PFSK-1 (cell line): ENCODE measurements around the gene CXXC1.

ENCODE experiments used
- FOXP2 ChIP-seq: optimal IDR thresholded peaks from 2 replicates; pipeline ENCODE3; 2011; ENCODE audit warnings: borderline replicate concordance, control low read depth, inconsistent platforms; ENCODE audit not compliant: insufficient read depth; ENCODE audit errors: extremely low read length, extremely low read depth
- POLR2AphosphoS5 ChIP-seq: IDR thresholded peaks from 2 replicates; pipeline ENCODE4 v1.6.1; 2012; ENCODE audit warnings: low read depth, mild to moderate bottlenecking, control low read depth, low read length, moderate library complexity
- SIN3A ChIP-seq: IDR thresholded peaks from 2 replicates; pipeline ENCODE4 v1.6.1; 2012; ENCODE audit warnings: mild to moderate bottlenecking, low read length, moderate library complexity, borderline replicate concordance; ENCODE audit not compliant: insufficient read depth
- TAF1 ChIP-seq: IDR thresholded peaks from 2 replicates; pipeline ENCODE4 v1.6.1; 2012; ENCODE audit warnings: low read length, control low read depth, borderline replicate concordance; ENCODE audit not compliant: insufficient read depth
- TF ChIP-seq, protein P1 (sequence below), 2 experiments: IDR thresholded peaks; 2 replicates each; pipeline versions ENCODE4 v1.6.1 to v1.8.0; 2011 to 2012; ENCODE audit warnings: low read depth in 2 of 2, low read length in 2 of 2, control low read depth in 1 of 2, inconsistent platforms in 1 of 2, mild to moderate bottlenecking in 1 of 2, moderate library complexity in 1 of 2; ENCODE audit not compliant: insufficient read depth in 1 of 2

Gene CXXC1

GRCh38 chr18:50306944-50307343 is 19.5 kb upstream of the CXXC1 start:
- no peak for TF ChIP-seq SIN3A
- TF ChIP-seq, protein P1, sequence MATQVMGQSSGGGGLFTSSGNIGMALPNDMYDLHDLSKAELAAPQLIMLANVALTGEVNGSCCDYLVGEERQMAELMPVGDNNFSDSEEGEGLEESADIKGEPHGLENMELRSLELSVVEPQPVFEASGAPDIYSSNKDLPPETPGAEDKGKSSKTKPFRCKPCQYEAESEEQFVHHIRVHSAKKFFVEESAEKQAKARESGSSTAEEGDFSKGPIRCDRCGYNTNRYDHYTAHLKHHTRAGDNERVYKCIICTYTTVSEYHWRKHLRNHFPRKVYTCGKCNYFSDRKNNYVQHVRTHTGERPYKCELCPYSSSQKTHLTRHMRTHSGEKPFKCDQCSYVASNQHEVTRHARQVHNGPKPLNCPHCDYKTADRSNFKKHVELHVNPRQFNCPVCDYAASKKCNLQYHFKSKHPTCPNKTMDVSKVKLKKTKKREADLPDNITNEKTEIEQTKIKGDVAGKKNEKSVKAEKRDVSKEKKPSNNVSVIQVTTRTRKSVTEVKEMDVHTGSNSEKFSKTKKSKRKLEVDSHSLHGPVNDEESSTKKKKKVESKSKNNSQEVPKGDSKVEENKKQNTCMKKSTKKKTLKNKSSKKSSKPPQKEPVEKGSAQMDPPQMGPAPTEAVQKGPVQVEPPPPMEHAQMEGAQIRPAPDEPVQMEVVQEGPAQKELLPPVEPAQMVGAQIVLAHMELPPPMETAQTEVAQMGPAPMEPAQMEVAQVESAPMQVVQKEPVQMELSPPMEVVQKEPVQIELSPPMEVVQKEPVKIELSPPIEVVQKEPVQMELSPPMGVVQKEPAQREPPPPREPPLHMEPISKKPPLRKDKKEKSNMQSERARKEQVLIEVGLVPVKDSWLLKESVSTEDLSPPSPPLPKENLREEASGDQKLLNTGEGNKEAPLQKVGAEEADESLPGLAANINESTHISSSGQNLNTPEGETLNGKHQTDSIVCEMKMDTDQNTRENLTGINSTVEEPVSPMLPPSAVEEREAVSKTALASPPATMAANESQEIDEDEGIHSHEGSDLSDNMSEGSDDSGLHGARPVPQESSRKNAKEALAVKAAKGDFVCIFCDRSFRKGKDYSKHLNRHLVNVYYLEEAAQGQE (IDR thresholded peaks at IDR 0.05; ENCODE audit: insufficient read depth in 1 of 2, low read depth in 2 of 2, low read length in 2 of 2): no peak
- no peak for TF ChIP-seq POLR2AphosphoS5

- TF ChIP-seq, protein P1 (IDR thresholded peaks at IDR 0.05; ENCODE audit: insufficient read depth in 1 of 2, low read depth in 2 of 2, low read length in 2 of 2): no peak
- TF ChIP-seq FOXP2 (no peak), POLR2AphosphoS5 (no peak), TAF1 (no peak), SIN3A (no peak)
These were observed 13.6 kb upstream of the CXXC1 start for GRCh38 chr18:50301074-50301473.

GRCh38 chr18:50299626-50300388 is 12.3 kb upstream of the CXXC1 start:
- TF ChIP-seq, protein P1 (IDR thresholded peaks at IDR 0.05; ENCODE audit: insufficient read depth in 1 of 2, low read depth in 2 of 2, low read length in 2 of 2): no peak
- no peak for TF ChIP-seq TAF1
- TF ChIP-seq SIN3A: no peak
- no peak for TF ChIP-seq POLR2AphosphoS5
- no peak for TF ChIP-seq FOXP2

DNA sequence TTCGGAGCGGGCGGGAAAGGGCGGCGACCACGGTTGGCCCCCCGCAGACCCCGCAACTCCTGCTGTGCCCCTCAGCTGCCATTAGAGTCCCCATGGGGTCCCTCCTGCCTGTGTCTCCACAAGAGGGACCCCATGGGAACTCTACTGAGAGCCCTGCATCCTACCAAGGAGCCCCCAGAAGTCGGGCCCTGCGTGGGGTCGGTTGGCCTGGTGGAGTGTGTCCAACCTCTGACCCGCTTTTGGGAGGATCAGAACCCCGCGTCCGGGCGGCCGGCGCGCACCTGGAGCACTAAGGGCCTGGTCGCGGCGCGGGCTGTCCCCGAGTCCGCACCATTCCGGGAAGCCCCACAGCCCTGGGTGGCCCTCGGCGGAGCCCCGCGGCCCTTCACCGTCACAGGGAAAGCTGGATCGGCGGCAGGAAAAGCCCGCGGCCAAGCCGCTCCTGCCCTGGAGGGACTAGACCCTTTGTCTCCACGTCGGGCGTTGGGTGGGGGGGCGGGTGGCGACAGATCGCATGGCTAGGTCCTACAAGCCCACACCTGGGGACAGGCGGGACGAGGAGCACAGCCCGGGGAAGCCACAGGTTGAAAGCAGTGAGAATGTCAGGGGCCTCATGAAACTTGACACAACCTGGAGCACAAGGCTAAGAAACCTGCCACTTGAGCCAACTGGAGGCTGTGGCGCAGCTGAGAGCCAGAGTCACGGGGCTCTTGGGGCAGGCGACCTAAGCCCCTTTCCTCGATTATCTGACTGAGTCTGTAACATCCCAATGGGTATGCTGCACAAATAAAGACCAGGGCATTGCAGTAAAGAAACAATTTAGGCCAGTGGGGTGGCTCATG is 11.2 kb upstream of the CXXC1 start:
- TF ChIP-seq FOXP2 (no peak), TAF1 (no peak), SIN3A (no peak), POLR2AphosphoS5 (no peak)
- TF ChIP-seq, protein P1 (IDR thresholded peaks at IDR 0.05; ENCODE audit: insufficient read depth in 1 of 2, low read depth in 2 of 2, low read length in 2 of 2): no peak
